Osteocyte (in vitro differentiated cells): ENCODE measurements around the gene OR1F1. TPM values are rescaled to one million over a fixed set of nuclear protein-coding genes. Genes with fewer than 3 reads are reported as not detected.
A peak's percentile ranks its signal among the peaks of the same experiment; 100 is the strongest.

Experiments used
- DNase-seq: peaks from one replicate; pipeline ENCODE4 v3.0.0; 2021; ENCODE audit warnings: mixed read lengths; ENCODE audit not compliant: unreplicated experiment; ENCODE audit errors: extremely low spot score
- H3K27ac Mint-ChIP-seq: one replicate; pipeline ENCODE4 v1.8.0; 2021; ENCODE audit warnings: mild to moderate bottlenecking, mixed read lengths; ENCODE audit not compliant: unreplicated experiment
- H3K27me3 Mint-ChIP-seq: one replicate; pipeline ENCODE4 v1.8.0; 2021; ENCODE audit warnings: mixed read lengths; ENCODE audit not compliant: unreplicated experiment
- H3K36me3 Mint-ChIP-seq: one replicate; pipeline ENCODE4 v1.8.0; 2021; ENCODE audit warnings: mixed read lengths; ENCODE audit not compliant: unreplicated experiment
- H3K4me1 Mint-ChIP-seq: one replicate; pipeline ENCODE4 v1.8.0; 2021; ENCODE audit warnings: mixed read lengths; ENCODE audit not compliant: unreplicated experiment
- H3K4me3 Mint-ChIP-seq: one replicate; pipeline ENCODE4 v1.8.0; 2021; ENCODE audit warnings: mild to moderate bottlenecking, moderate library complexity, mixed read lengths; ENCODE audit not compliant: unreplicated experiment
- H3K9me3 Mint-ChIP-seq: one replicate; pipeline ENCODE4 v1.8.0; 2021; ENCODE audit warnings: mixed read lengths; ENCODE audit not compliant: unreplicated experiment
- CTCF ChIP-seq: fragments of 200-600 bp; sonication (generic); IDR thresholded peaks from 2 replicates; pipeline ENCODE4 v1.5.0; 2021; ENCODE audit warnings: antibody characterized with exemption, mild to moderate bottlenecking, moderate library complexity
- total RNA-seq: library from RNA; stranded (reverse); gene quantifications from 2 replicates; pipeline ENCODE4 v1.2.1, GENCODE V29; 2021

Gene OR1F1
- total RNA-seq, 1 donor from 2014 or later, result not detected

GRCh38 chr16:3234857-3235561 is 47.0 kb downstream of the OR1F1 start, which contains the start of gene ZNF200:
ZNF200 (minus strand) TSS chr16:3235158; CDS start chr16:3233755, 1,403 bp downstream.
- H3K4me1 Mint-ChIP-seq, result peaks cover 13% of the 10 kb centered on the region
- no peak for TF ChIP-seq CTCF
- H3K9me3 Mint-ChIP-seq, result peaks cover 25% of the 10 kb centered on the region
- peak within 1 kb of the TSS; percentile 94 for H3K4me3 Mint-ChIP-seq
- H3K36me3 Mint-ChIP-seq, result peaks cover 30% of the 10 kb centered on the region
- H3K27me3 Mint-ChIP-seq, result peaks cover 2% of the 10 kb centered on the region
- DNase-seq, result peak; percentile 96
- peak within 1 kb of the TSS; percentile 99 for H3K27ac Mint-ChIP-seq

DNA sequence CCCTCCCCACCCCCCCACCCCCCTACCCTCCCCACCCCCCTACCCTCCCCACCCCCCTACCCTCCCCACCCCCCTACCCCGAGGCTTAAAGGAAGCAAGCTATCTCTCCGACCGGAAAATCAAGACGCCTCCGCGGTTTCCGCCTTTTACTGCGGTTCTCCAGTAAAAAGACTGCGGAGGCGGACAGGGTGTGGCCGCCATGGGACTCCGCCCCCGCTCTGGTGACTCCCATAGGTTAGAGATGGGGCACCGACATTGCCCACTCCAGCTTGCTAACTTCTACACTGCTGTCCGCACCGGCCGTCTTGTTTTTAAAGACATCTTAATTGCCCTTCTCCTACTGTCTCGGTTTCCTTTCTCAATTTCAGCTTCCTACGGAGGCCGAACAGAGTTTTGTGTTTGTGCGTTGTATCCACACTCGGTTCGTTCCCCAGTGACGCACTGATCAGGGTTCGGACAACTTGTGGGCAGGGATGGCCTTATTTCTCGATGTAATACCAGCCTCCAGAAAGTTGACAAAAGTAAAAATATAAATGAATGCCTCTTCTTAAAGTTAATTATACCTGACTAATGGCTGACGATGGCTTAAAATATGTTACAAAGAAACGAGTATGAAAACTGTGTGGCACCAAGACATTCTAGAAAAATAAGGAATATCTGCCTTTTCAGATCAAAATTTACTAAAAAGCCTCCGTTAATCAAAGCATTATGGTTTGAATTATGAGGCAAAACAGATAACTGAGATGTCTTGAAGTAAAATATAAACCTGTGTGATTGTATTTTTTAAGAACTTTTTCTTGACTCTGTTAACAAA is 48.1 kb downstream of the OR1F1 start:
- DNase-seq, result no peak
- Mint-ChIP-seq H3K4me3 (peak overlapping the region; percentile 63), H3K27me3 (peaks cover 6% of the 10 kb centered on the region), H3K9me3 (peaks cover 16% of the 10 kb centered on the region), H3K36me3 (peaks cover 20% of the 10 kb centered on the region), H3K27ac (peak overlapping the region; percentile 19), H3K4me1 (peaks cover 13% of the 10 kb centered on the region)
- no peak for TF ChIP-seq CTCF

DNA sequence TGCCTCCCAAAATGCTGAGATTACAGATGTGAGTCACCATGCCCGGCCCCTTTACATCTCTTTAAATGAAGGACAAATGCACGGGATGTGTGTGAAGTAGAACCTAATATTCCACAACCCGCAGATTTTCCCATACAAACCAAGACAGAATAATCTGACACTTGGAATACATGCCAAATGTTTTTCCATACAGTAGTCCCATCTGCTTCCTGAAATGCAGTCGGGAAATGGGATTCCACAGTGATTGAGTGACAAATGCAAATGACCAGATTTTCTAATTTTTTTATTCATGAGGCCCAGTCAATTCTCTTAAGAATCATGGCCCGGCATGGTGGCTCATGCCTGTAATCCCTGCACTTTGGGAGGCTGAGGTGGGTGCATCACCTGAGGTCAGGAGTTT is 53.8 kb downstream of the OR1F1 start:
- Mint-ChIP-seq H3K4me1 (no peaks in the 10 kb centered on the region), H3K9me3 (no peaks in the 10 kb centered on the region), H3K27ac (no peak overlapping the region), H3K27me3 (peaks cover 16% of the 10 kb centered on the region), H3K36me3 (no peaks in the 10 kb centered on the region), H3K4me3 (no peak overlapping the region)
- no peak for TF ChIP-seq CTCF
- DNase-seq, result no peak

DNA sequence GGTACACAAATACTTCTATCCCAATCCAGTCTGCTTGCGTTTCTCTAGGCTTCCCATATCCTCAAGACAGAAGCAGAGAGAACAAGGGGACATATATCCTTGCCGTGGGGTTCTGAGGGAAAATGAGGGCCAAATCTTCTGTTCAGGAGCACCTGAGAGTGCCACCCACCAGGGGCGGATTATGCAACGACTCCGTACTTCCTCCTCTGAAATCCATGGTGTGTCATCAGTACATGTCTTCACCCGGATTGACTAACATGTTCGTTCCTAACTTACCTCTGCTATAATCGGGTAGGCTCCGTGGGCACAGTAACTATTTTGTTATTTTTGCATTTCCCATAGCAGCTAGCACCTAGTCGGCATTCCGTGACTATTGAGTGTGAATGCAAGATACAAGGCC is 54.7 kb downstream of the OR1F1 start:
- H3K4me3 Mint-ChIP-seq, result no peak overlapping the region
- H3K4me1 Mint-ChIP-seq, result no peaks in the 10 kb centered on the region
- DNase-seq, result no peak
- peaks cover 16% of the 10 kb centered on the region for H3K27me3 Mint-ChIP-seq
- H3K36me3 Mint-ChIP-seq, result no peaks in the 10 kb centered on the region
- TF ChIP-seq CTCF, result no peak
- H3K9me3 Mint-ChIP-seq, result no peaks in the 10 kb centered on the region
- no peak overlapping the region for H3K27ac Mint-ChIP-seq

DNA sequence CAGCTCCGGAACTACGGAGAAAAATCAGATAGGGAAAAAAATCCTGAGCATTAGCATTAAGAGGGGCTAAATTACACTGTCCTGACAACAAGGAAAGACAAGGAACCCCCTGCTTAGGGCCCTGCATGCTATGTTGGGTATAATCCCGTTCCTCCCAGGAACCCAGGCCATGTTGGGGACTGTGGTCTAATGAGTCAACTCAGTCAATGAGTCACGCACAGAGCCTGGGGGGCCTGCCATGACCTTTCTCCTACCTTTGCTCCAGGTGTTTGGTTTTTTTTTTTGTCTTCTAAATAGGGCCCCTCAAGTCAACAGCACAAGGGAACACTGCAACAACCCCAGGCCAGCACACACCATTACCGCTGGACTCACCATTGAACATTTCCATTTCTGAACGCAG is 55.9 kb downstream of the OR1F1 start:
- DNase-seq, result no peak
- Mint-ChIP-seq H3K36me3 (no peaks in the 10 kb centered on the region), H3K4me3 (no peak overlapping the region), H3K4me1 (no peaks in the 10 kb centered on the region), H3K27me3 (peaks cover 18% of the 10 kb centered on the region), H3K27ac (no peak overlapping the region), H3K9me3 (no peaks in the 10 kb centered on the region)
- TF ChIP-seq CTCF, result no peak
